Measurements from ENCODE around the gene MPI.

DNA sequence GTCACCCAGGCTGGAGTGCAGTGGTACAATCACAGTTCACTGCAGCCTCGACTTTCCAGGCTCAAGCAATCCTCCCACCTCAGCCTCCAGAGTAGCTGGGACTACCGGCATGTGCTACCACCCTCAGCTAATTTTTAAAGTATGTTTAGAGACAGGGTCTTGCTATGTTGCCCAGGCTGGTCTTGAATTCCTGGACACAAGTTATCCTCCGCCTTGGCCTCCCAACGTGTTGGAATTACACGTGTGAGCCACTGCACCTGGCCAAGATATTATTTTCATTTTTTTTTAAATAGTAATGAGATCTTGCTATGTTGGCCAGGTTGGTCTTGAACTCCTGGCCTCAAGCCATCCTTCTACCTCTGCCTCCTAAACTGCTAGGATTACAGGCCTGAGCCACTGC, 4.4 kb upstream of the MPI start:
- TF ChIP-seq, protein P1, sequence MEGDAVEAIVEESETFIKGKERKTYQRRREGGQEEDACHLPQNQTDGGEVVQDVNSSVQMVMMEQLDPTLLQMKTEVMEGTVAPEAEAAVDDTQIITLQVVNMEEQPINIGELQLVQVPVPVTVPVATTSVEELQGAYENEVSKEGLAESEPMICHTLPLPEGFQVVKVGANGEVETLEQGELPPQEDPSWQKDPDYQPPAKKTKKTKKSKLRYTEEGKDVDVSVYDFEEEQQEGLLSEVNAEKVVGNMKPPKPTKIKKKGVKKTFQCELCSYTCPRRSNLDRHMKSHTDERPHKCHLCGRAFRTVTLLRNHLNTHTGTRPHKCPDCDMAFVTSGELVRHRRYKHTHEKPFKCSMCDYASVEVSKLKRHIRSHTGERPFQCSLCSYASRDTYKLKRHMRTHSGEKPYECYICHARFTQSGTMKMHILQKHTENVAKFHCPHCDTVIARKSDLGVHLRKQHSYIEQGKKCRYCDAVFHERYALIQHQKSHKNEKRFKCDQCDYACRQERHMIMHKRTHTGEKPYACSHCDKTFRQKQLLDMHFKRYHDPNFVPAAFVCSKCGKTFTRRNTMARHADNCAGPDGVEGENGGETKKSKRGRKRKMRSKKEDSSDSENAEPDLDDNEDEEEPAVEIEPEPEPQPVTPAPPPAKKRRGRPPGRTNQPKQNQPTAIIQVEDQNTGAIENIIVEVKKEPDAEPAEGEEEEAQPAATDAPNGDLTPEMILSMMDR (IDR thresholded peaks at IDR 0.05 in 2 of 3, conservative IDR thresholded peaks at IDR 0.05 in 1 of 3; ENCODE audit: control insufficient read depth in 2 of 3, extremely low read depth in 1 of 3, insufficient read depth in 1 of 3, low read depth in 3 of 3, low read length in 3 of 3) = no peak
- no peak for TF ChIP-seq RBBP5 (conservative IDR thresholded peaks at IDR 0.05)
- no peak for TF ChIP-seq TAF1 (IDR thresholded peaks at IDR 0.05; ENCODE audit: borderline replicate concordance, low read depth, low read length)
- no peak for TF ChIP-seq POLR2AphosphoS5 (IDR thresholded peaks at IDR 0.05; ENCODE audit: low read length)
- no peak for TF ChIP-seq CHD4 (IDR thresholded peaks at IDR 0.05)
- no peak for TF ChIP-seq EGR1 (IDR thresholded peaks at IDR 0.05; ENCODE audit: borderline replicate concordance in 1 of 2, low read depth in 2 of 2, low read length in 2 of 2)
- TF ChIP-seq MTA3 (IDR thresholded peaks at IDR 0.05; ENCODE audit: borderline replicate concordance, low read length) = no peak
- TF ChIP-seq, protein P2, sequence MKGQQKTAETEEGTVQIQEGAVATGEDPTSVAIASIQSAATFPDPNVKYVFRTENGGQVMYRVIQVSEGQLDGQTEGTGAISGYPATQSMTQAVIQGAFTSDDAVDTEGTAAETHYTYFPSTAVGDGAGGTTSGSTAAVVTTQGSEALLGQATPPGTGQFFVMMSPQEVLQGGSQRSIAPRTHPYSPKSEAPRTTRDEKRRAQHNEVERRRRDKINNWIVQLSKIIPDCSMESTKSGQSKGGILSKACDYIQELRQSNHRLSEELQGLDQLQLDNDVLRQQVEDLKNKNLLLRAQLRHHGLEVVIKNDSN (IDR thresholded peaks at IDR 0.05; ENCODE audit: borderline replicate concordance, extremely low read length, insufficient read depth, low read depth, low read length) = no peak
- no peak for TF ChIP-seq RELA (IDR thresholded peaks at IDR 0.05; ENCODE audit: borderline replicate concordance, partially characterized antibody)
- no peak for TF ChIP-seq SMC3 (IDR thresholded peaks at IDR 0.05; ENCODE audit: borderline replicate concordance, low read length)
- no peak for TF ChIP-seq NFYB (IDR thresholded peaks at IDR 0.05; ENCODE audit: insufficient read depth, low read depth, low read length)
- TF ChIP-seq CREM (IDR thresholded peaks at IDR 0.05; ENCODE audit: low read depth) = no peak
- no peak for TF ChIP-seq ZZZ3 (IDR thresholded peaks at IDR 0.05; ENCODE audit: control insufficient read depth, insufficient read length, low read depth)
- TF ChIP-seq, protein P3, sequence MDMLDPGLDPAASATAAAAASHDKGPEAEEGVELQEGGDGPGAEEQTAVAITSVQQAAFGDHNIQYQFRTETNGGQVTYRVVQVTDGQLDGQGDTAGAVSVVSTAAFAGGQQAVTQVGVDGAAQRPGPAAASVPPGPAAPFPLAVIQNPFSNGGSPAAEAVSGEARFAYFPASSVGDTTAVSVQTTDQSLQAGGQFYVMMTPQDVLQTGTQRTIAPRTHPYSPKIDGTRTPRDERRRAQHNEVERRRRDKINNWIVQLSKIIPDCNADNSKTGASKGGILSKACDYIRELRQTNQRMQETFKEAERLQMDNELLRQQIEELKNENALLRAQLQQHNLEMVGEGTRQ (IDR thresholded peaks at IDR 0.05; ENCODE audit: borderline replicate concordance, low read depth, low read length) = no peak

Measured in GM12878 (cell line).